HepG2 (cell line): ENCODE measurements around the gene PPP1CA. TPM values are rescaled to one million over a fixed set of nuclear protein-coding genes. Genes with fewer than 3 reads are reported as not detected.
A peak's percentile ranks its signal among the peaks of the same experiment; 100 is the strongest.

Experiments used
- ARID3A ChIP-seq: IDR thresholded peaks from 2 replicates; pipeline ENCODE4 v1.6.1; 2012; ENCODE audit warnings: low read depth, low read length, improper control_type of control experiment
- CAMTA2 ChIP-seq: sonication (generic); formaldehyde crosslinking; IDR thresholded peaks from 2 replicates; pipeline ENCODE4 v1.4.0; 2020; ENCODE audit warnings: mild to moderate bottlenecking, missing genetic modification reagents, borderline replicate concordance
- CEBPB ChIP-seq: IDR thresholded peaks from 2 replicates; pipeline ENCODE4 v1.6.1; 2011; ENCODE audit warnings: low read depth, low read length, improper control_type of control experiment, borderline replicate concordance
- CREM ChIP-seq, 2 experiments: sonication (generic) in 1 of 2; formaldehyde crosslinking in 1 of 2; IDR thresholded peaks; 2 replicates each; pipeline versions ENCODE4 v1.4.0 to v1.6.1; 2016 to 2020; ENCODE audit warnings: antibody characterized with exemption in 1 of 2, mild to moderate bottlenecking in 1 of 2, missing genetic modification reagents in 1 of 2
- ETS1 ChIP-seq: sonication (generic); formaldehyde crosslinking; IDR thresholded peaks from 2 replicates; pipeline ENCODE4 v1.4.0; 2020; ENCODE audit warnings: missing genetic modification reagents
- HDAC1 ChIP-seq: sonication (generic); formaldehyde crosslinking; IDR thresholded peaks from 2 replicates; pipeline ENCODE4 v1.5.1; 2020; ENCODE audit warnings: mild to moderate bottlenecking, missing genetic modification reagents
- HMGXB3 ChIP-seq: sonication (generic); formaldehyde crosslinking; IDR thresholded peaks from 2 replicates; pipeline ENCODE4 v1.4.0; 2020; ENCODE audit warnings: missing genetic modification reagents, borderline replicate concordance
- JUN ChIP-seq: sonication (generic); formaldehyde crosslinking; IDR thresholded peaks from 2 replicates; pipeline ENCODE4 v1.4.0; 2020; ENCODE audit warnings: mild to moderate bottlenecking, missing genetic modification reagents
- JUNB ChIP-seq: sonication (generic); formaldehyde crosslinking; IDR thresholded peaks from 2 replicates; pipeline ENCODE4 v1.8.0; 2022; ENCODE audit warnings: missing genetic modification reagents, mild to moderate bottlenecking, borderline replicate concordance
- MAFG ChIP-seq: sonication (generic); formaldehyde crosslinking; IDR thresholded peaks from 2 replicates; pipeline ENCODE4 v1.5.1; 2020; ENCODE audit warnings: mild to moderate bottlenecking, missing genetic modification reagents
- MIER3 ChIP-seq: IDR thresholded peaks from 2 replicates; pipeline ENCODE4 v1.6.1; 2016; ENCODE audit warnings: missing compliant biosample characterization, borderline replicate concordance
- POLR2AphosphoS5 ChIP-seq: IDR thresholded peaks from 2 replicates; pipeline ENCODE4 v1.6.1; 2012; ENCODE audit warnings: low read depth, low read length
- ZBTB43 ChIP-seq: sonication (generic); formaldehyde crosslinking; conservative IDR thresholded peaks from 2 replicates; pipeline ENCODE4 v1.4.0; 2020; ENCODE audit warnings: missing genetic modification reagents
- ZMYM3 ChIP-seq: sonication (generic); formaldehyde crosslinking; IDR thresholded peaks from 2 replicates; pipeline ENCODE4 v1.5.1; 2020; ENCODE audit warnings: mild to moderate bottlenecking, missing genetic modification reagents
- ZNF546 ChIP-seq: sonication (generic); formaldehyde crosslinking; conservative IDR thresholded peaks from 2 replicates; pipeline ENCODE4 v1.8.1; 2023; ENCODE audit warnings: mild to moderate bottlenecking, missing genetic modification reagents
- ZNF557 ChIP-seq: sonication (generic); formaldehyde crosslinking; IDR thresholded peaks from 2 replicates; pipeline ENCODE4 v1.4.0; 2020; ENCODE audit warnings: missing genetic modification reagents
- ZNF740 ChIP-seq: sonication (generic); formaldehyde crosslinking; IDR thresholded peaks from 2 replicates; pipeline ENCODE4 v1.4.0; 2020; ENCODE audit warnings: missing genetic modification reagents
- ZSCAN22 ChIP-seq: sonication (generic); formaldehyde crosslinking; IDR thresholded peaks from 2 replicates; pipeline ENCODE4 v1.4.0; 2020; ENCODE audit warnings: mild to moderate bottlenecking, missing genetic modification reagents
- ZZZ3 ChIP-seq: sonication (generic); formaldehyde crosslinking; IDR thresholded peaks from 2 replicates; pipeline ENCODE4 v1.4.0; 2020; ENCODE audit warnings: missing genetic modification reagents, mild to moderate bottlenecking, borderline replicate concordance
- polyA plus RNA-seq, 8 experiments: library from polyadenylated mRNA; depleted of rRNA in 3 of 8; stranded (reverse) in 7 of 8; unstranded in 1 of 8; fragments of >200 nt; fragmentation: Illumina TruSeq in 4 of 8; extraction: Trizol in 4 of 8; gene quantifications; 2 replicates each; pipeline versions ENCODE4 v1.2.1 to v1.2.3, GENCODE V29; 2011 to 2016; ENCODE audit warnings: low read depth in 4 of 8, missing spikeins in 1 of 8, mixed read lengths in 1 of 8; ENCODE audit not compliant: insufficient read depth in 1 of 8
- total RNA-seq, 5 experiments: library from RNA; depleted of rRNA; stranded (reverse); fragments of >200 nt; fragmentation: Illumina TruSeq; extraction: Trizol; gene quantifications; 2 replicates each; pipeline ENCODE4 v1.2.3, GENCODE V29; 2016; ENCODE audit warnings: low read depth in 1 of 5

PPP1CA gene
- total and polyA plus RNA-seq, 2 of the 13 experiments (the other 11 are each of a cell fraction or from before 2014, with no cell fraction given), result 149 to 170 TPM

GRCh38 chr11:67428052-67429001, 26.7 kb upstream of the PPP1CA start, which contains the start of gene RPS6KB2 (continued):
- no peak for TF ChIP-seq HMGXB3
- TF ChIP-seq ZNF557 (CRISPR knock-in tag), result 0 out of 2 replicates have a peak, but pooled peaks have one; percentile 52
- TF ChIP-seq ZBTB43 (CRISPR knock-in tag), result peak; percentile 56; the same call in 1 of the 2 replicates
- no peak for TF ChIP-seq ZSCAN22 (CRISPR knock-in tag)
- TF ChIP-seq ZMYM3 (CRISPR knock-in tag), result peak; percentile 38; the same call in 1 of the 2 replicates
- TF ChIP-seq CREM (IDR thresholded peaks at IDR 0.05), result peak; percentile 100
- peak; percentile 98 for TF ChIP-seq CREM (CRISPR knock-in tag; IDR thresholded peaks at IDR 0.05)
- no peak for TF ChIP-seq ARID3A
- TF ChIP-seq HDAC1 (CRISPR knock-in tag), result peak; percentile 91
- peak; percentile 90 for TF ChIP-seq ZNF546
- no peak for TF ChIP-seq MAFG (CRISPR knock-in tag)
- TF ChIP-seq ETS1 (CRISPR knock-in tag), result no peak
- no peak for TF ChIP-seq JUNB (CRISPR knock-in tag)
- TF ChIP-seq ZNF740 (CRISPR knock-in tag), result peak; percentile 96
- TF ChIP-seq CAMTA2 (CRISPR knock-in tag), result 0 out of 2 replicates have a peak, but pooled peaks have one; percentile 22
- TF ChIP-seq POLR2AphosphoS5, result peak; percentile 82
- TF ChIP-seq JUN, result 0 out of 2 replicates have a peak, but pooled peaks have one; percentile 64
- peak; percentile 56; the same call in 1 of the 2 replicates for TF ChIP-seq MIER3 (CRISPR knock-in tag)
- peak; percentile 71; the same call in 1 of the 2 replicates for TF ChIP-seq ZZZ3 (CRISPR knock-in tag)
- TF ChIP-seq CEBPB, result peak; percentile 86
